SHP77 (cell line): ENCODE results near the gene EIF4E2.
A peak's percentile ranks its signal among the peaks of the same experiment; 100 is the strongest.

Experiments
- DNase-seq, 2 experiments: peaks; one replicate each; lab custom pipeline; 2025; lab: John Stamatoyannopoulos, UW

The EIF4E2 gene, protein sequence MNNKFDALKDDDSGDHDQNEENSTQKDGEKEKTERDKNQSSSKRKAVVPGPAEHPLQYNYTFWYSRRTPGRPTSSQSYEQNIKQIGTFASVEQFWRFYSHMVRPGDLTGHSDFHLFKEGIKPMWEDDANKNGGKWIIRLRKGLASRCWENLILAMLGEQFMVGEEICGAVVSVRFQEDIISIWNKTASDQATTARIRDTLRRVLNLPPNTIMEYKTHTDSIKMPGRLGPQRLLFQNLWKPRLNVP

DNA sequence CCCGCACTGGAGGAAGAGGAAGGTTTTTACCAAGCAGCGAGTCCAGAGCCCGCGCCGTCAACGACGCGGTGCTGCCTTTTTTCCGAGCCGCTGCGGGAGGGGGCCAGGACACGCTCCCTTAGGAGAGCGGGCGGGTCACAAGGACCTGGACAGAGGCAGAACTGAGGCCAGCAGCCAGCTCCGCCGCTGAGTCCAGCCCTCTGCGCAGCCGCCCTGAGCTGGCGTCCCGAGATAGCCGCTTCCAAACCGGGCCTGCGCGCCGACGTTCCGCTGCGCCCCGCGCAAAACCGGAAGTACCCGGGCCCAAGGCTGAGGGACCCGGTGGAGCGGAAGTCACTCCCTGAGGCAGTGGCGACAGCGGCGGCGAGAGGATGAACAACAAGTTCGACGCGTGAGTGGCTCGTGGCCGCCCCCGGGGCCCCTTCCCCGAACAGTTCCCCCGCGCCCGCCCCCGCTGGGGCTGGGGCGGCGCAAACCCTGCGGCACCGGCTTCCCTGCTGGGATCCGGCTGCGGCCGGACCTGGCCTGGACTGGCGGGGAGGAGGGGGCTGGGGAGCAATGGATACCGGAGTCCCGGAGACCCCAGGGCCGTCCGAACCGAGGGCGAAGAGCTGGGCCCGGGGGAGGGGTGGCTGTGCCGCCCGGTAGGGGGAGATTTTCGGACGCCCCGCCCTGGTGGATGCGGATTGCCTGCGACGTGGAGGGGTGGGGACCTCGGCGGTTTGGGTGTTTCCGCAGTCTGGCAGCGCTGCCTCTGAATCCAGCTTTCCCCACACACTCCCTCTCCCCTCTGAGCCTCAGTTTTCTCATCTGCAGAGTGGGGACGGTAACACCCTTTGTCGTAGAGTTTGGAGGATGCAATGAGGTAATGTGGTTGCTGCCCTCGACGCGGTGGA lies at the start of gene EIF4E2, which contains the start of gene TIGD1:
Gene EIF4E2, plus strand, starts transcription at position 336 of the 896 bp plus-strand sequence. Its CDS starts 36 bp downstream, at position 372.
Gene TIGD1, minus strand, starts transcription at position 204 of the 896 bp plus-strand sequence. CDS start 675 bp downstream, outside the sequence.
- DNase-seq = peak; percentile 78 to 93

DNA sequence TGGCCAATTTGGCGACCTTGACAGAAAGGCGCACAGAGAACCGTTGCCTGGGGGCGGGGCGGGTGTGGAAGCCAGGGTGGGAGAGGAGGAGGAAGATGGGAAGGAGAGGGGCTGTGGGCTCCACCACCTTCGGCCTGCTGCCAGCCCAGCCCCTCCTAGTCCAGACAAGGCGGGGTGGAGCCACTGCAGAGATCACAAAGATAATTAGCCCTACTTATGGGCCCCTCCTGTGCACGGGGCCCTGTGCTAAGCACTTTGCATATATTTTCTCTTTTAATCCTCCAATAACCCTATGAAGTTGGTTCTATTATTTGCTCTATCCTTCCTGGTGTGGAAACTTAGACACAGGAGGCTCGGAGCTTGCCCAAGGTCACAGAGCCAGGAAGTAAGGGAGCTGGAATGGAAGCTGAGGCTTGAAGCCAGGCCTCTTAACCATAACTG lies 49.1 kb upstream of the EIF4E2 start:
- no peak for DNase-seq

DNA sequence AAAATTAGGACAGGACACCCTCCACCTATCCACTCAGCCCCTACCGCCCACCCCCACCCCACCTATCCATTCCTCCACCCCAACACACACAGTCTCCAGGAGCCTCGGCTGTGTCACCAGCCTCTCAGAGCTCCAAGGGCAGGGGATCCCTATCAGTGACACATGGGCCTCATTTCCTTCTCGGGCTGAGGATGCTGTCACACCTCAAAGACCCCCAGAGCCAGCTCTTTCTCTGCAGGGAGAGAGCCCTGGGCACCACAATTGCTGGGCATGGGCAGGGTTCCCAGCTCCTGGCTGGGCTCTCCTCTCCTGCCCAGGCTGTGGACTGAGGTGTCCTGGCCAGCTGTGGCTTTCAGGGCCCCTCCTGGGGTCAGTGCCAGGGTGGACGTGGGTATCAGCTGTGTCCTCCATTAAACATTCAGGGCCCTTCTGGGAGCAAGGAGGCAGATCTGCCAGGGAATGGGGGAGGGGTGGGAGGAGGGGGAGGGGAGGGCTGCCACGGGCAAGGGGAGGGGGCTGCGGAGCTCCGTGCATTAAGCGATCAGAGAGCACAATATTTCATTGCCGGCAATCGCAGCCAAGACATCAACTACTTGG lies 48.6 kb upstream of the EIF4E2 start:
- DNase-seq = no peak

DNA sequence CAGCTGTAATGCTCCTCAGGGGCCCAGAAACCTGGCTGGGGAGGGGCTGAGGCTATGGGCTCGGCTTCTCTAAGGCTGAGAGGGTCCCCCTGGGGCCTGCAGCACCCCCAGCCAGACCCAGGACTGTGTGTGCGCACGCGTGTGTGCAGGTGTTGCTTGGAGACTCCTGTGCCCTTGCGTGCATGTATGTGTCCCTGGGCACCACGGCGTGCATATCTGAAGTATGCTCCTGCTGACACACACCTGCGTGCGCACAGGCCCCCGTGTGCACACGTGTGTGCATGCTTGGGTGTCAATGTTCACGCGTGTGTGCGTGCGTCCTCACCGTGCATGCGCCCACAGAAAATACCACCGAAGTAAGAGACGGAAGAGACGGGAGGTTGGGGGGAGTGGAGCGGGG lies 48.0 kb upstream of the EIF4E2 start:
- peak; percentile 33 to 41 for DNase-seq

DNA sequence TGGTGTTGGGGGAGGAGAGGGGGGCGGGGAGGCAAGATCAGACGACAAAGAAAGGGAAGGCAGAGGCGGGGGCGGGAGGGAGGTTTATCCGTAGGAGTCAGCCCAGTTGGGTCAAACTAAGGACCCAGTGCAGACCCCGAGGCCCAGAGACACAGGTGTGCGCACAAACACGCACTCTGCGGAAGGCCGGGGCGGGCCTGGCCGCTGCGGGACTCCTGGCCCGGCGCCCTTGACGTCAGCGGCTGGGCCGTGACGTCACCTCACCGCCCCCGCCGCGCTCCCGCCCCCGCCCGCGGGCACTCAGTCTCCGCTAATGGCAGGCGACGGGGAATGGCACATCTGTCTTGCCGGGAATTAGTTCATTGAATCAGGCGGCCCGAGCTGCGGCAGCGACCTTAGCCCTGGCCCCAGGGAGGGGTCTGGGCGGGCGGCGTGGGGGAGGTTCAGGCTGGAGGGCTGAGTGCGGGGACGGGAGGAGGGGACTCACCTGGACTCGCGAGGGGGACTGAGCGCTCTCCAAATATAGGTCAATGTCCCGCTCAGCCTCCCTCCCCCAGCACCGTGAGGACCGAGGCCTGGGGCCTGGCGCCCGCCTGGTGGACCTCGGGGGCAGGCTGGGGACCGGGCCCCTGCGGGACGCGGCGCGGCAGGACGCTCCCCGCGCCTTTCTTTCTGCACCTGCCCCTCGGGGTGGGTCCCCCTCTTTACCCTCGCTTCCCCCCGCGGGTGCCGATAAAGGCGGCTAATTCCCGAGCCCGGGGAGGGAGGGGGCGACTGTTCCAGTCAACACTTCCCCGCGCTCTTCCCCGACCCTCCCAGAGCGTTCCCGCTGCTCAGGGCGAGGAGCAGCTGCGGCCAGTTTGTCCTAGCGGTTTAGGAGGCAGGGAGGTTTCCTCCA lies 47.3 kb upstream of the EIF4E2 start:
- DNase-seq = peak; percentile 84 to 85

DNA sequence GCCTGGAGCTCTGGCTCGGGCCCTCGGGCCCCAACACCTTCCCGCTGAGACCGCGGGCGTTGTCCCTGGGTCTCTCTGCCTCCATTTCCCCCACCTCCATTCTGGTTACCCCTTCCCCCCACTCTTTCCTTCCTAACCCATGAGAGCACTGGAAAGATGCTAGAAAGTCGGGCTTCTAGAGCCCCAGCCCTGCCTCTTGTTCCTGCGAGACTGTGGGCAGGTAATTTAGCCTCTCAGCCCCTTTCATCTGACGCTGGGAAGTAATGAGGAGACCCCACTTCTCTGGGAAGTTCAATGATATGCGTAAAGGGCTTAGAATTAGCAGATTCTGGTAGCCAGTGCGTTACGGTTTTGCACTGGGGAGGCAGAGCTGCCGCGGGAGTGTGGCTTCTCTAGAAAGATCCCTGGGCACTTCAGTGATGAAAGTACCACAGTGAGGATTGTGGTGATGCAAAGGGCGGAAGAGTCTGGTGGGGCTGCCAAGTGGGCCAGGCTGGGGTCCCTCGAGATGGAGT lies 46.6 kb upstream of the EIF4E2 start:
- no peak for DNase-seq

DNA sequence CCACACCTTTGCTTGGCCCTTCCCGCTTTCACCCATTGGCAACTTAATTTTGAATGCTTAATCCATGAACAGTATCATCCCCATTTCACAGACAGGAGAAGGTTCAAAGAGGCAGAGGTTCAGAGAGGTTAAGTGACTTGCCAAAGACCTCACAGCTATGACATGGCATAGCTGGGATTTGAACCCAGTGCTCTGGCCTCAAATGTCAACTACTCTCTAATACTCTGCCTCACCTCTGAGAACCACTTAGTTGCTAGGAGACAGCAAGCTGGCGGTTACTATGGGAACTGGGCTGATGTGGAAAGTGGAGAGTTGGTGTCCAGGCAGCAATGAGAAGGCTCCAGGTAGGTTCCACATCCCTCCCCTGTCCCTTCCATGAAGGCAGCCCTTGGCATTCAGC lies 46.1 kb upstream of the EIF4E2 start:
- peak in 1 of 2 experiments; percentile 24 for DNase-seq

DNA sequence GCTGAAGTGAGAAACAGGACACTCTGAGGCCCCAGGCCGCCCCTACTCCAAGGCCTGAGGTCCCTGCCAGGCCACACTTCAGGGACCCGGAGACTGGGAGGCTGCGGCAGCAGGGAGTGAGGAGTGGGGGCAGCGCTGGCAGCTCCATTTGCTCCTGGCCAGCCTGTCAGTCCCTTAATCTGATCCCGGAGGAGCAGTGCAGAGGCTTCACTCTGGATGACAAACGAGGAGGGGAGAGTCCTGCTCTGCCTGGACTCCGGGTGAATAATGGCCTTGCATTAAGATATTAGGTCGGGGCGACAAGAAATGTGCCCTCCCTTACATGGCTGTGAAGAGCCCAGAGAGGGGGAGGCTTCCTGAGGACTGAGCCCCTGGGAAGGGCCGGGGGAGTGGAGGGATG lies 44.6 kb upstream of the EIF4E2 start:
- DNase-seq = no peak

DNA sequence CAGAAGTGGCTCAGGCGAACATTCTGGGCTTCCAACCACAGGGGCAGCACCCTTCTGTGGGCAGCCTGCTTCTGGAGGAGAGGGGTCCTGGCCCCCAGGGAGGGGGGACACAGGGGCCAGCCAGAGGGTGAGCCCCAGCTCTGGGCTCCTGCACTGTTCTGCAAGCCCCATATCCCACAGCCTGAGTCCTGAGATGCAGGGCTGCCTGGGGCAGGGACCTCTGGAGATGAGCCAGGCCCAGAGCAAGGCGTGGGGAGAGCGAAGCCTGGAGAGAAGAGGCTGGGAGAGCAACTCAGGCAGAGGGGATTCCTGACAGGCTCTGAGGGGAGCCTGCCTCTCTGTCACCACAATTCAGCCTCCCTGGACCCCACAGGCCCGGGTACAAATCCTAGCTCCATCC lies 43.8 kb upstream of the EIF4E2 start:
- no peak for DNase-seq

DNA sequence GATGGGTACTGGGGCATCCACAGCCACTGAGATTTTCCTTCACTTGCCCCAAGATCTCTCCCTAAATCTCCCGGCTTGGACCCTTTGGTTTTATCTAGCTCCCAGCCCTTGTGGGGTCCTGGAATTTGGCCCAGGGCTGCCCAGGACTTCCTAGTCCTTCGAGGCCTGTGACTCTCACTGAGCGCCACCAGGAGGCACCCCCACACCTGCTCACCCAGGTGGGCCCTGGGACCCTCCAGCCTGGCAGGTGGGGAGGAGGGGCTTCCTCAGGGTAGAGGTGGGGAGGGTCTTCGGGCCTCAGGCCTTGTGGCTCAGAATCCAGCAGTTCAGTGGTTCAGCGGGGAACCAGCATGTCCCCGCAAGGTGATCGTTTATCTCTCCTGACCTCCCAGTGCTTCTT lies 42.2 kb upstream of the EIF4E2 start:
- DNase-seq = no peak

DNA sequence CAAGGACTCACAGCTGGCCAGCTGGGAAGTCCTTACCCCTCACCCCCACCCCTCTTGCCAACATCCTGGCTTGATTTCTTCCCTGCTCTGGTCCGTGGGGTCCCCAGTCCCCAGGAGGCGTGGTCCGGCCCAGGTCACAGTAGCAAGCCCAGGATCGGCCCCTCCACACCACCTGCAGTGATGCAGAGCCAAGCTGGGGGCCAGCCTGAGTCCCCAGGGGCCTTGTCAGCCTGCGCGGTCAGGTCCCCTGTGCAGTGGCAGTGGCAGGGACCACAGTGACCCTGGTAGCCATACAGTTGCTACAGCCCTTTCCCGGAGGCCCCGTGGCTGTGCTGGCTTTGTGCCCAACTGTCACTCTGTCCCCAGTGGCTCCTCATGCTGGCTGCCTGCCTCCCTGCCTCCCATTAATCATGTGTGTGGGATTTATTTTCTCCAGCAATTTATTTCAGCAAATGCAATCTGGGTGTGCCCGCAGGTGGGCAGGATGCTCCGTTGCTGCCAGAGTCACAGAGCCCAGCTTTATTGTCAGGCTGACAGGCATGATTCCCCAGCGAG lies 39.1 kb upstream of the EIF4E2 start:
- DNase-seq = peak; percentile 26 to 69

DNA sequence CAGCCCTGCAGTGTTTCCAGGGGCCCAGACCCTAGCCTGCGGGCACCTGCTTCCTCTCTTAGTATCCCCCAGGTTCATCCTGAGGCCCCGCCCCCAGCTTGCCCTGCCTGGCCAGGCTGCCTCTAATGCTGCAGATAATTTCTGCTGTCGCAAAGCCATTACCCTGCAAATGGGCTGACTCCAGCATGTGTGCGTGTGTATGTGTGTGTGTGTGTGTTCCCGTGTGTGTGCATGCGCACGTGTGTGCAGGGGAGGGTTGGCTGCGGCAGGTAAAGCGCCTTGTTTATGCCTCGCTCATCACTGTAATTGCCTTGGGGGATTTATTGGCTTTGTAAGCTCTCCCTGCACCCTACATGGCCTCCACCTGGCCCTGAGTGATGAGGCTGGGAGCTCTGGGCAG lies 37.9 kb upstream of the EIF4E2 start:
- DNase-seq = peak in 1 of 2 experiments; percentile 16

DNA sequence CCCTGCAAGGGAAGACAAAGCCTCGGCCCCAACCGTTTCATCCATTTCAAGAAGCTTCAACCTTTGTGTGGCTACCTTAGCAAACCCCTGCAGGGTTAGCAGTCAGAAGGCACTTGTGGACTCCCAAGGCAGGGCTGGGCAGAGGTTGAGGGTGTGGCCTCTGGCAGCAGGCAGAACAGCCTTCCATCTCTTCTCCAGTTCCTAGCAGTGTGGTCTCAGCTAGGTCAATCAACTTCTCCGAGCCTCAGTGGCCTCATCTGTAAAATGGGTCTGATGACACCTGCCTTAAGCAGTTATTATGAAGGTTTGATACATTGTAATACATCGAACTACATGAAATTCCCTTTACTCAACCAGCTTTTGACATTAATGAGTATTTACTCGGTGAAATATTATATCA lies 37.1 kb upstream of the EIF4E2 start:
- no peak for DNase-seq

DNA sequence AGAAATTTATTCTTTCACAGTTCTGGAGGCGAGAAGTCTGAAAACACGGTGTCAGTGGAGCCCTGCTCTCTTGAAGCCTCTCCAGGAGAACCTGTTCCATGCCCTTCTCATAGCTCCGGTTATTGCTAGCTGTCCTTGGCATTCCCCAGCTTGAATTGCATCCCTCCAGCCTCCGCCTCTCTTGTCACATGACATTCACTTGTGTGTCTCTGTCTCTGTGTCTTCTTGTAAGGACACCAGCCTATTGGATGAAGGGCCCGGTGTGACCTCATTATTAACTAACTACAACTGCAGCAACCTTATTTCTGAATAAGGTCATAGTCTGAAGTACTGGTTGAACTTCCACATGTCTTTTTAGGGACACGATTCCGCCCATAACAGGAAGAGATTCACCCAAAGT lies 34.9 kb upstream of the EIF4E2 start:
- no peak for DNase-seq

DNA sequence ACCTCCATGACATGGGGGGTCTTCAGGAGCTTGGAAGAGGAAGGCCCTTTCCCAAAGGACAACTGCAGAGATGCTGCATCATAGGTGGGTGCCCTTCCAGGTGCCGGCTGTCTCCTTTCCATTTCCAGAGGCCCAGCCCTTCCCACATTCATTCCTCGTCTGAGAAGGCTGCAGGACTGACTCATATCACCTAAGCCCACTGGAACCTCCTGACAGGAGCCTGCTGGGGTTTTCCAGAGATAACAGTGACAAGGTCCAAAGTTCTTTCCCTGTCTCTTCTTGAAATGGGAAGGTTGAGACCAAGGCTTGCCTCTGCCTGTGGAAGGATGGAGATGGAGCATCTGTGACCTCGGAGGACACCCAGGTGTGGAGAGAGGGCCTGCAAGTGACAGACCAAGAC lies 33.9 kb upstream of the EIF4E2 start:
- no peak for DNase-seq

DNA sequence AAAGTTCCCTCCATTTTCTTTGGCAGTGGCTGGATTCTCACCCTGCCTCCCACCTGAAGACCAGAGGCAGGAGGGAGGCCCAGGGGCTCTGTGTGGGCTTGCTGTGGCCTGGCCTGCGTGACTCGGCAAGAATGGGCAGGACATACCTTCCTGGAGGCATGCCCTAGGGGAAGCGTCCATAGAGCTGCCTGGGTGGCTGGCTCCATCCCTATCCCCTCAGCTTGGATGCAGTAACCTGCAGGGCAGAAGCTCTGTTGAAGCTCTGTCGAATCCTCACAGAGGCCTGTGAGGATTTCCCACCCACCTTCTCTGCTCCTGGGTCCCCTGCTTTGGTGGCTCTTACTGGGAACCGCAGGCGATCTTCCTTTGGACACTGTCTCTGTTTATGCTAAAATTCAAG lies 31.6 kb upstream of the EIF4E2 start:
- DNase-seq = no peak

DNA sequence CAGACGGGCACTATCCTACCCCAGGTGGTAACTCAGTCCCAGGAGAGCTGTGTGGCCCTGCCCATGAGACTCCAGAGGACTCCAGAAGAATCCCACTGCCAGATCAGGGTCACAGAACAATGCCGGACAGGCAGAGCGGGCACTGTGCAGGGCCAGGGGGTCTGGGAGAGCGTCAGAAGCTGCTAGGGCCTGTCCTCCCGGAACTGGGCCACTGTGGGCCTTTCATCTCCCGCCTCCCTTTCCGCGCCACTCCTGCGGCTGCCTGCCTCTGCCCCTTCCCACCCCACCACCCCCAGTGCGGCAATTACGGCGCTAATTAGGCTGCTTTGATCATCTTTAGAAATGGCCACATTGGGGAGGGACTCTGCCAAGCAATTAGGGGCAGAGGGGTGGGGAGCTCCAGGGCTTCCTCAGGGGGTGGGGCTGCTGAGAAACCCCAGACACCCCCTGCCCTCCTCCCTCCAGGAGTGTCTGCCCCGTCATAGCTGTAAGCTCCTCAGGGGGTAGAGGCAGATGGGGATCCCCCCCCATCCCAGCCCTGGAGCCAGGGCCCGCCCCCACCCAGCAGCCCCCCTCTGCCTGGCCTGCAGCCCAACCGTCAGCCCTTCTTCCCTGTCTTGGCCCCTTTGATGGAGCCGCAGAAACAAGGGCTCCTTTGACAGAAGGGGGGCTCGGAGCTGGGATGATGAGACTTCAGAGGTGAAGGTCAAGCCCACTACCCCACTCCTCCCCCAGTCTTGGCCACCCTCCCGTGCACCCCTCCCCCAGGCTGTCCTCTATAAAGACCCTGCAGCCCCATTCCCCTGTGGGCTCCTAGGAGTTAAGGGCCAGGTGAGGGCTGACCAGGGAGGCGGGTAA lies 30.7 kb upstream of the EIF4E2 start, which contains the start of gene PRSS56:
Gene PRSS56, plus strand, starts transcription at position 808 of the 858 bp plus-strand sequence. CDS start 211 bp downstream, outside the sequence.
- no peak for DNase-seq

DNA sequence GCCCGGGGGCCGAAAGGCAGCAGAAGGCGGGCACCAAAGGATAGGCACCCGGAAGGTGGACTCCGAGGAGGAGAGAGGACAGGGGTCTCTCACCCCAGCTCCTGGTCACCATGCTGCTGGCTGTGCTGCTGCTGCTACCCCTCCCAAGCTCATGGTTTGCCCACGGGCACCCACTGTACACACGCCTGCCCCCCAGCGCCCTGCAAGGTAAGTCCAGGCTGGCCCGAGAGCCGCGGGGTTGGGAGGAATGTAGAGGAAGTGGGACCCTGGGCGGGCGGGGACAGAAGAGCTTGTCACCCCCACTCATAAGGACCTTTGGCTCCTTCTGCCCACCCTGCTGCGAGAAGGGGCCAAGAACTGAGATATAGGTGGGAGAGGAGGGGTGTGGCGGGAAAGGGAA lies 30.0 kb upstream of the EIF4E2 start:
- DNase-seq = no peak

DNA sequence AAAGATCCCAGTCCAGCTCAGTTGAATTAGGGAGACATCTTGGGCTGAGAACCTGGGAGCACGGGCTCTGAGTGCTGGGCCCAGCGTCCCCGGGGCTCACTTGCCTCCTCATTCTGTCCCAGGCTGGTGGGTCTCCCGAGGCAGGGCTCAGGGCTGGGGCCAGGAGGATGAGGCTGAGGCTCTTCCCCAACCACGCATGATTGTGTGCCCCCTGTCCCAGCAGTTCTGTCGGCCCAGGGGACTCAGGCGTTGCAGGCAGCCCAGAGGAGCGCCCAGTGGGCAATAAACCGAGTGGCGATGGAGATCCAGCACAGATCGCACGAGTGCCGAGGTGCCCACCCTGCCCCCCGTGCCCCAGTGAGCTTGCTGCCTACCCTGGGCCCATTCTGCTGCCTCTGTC lies 29.4 kb upstream of the EIF4E2 start:
- DNase-seq = no peak
